IMR-90 (cell line): Measurements from ENCODE around the gene EFCAB8. TPM values are rescaled to one million over a fixed set of nuclear protein-coding genes. Genes with fewer than 3 reads are reported as not detected.

Experiments
- ATAC-seq: fragments of 200-7000 bp; cut with Tn5 transposase; 2 replicates; pipeline ENCODE4 v1.9.1; 2020; ENCODE audit warnings: low read depth, mild to moderate bottlenecking, moderate library complexity
- BruUV-seq: library from RNA; stranded (reverse); fragments of 400-500 nt; replicated peaks from 2 replicates; lab custom pipeline; 2021; lab: Mats Ljungman, UMichigan
- CTCF ChIA-PET: fragments of 300-600 bp; formaldehyde crosslinking; extraction: SDS; loops from one replicate; lab custom pipeline; 2021; ENCODE audit warnings: antibody characterized with exemption; lab: Yijun Ruan, JAX
- POLR2A ChIA-PET: fragments of 300-600 bp; sonication (Branson Sonifier 250); formaldehyde crosslinking; loops from one replicate; lab custom pipeline; 2022; ENCODE audit warnings: antibody characterized with exemption; ENCODE audit not compliant: unreplicated experiment; lab: Charles Lee
- DNase-seq: peaks from one replicate; pipeline ENCODE4 v3.0.0; 2013
- H2AFZ ChIP-seq: replicated peaks from 2 replicates; pipeline ENCODE3; 2013; ENCODE audit warnings: low read length, mild to moderate bottlenecking; ENCODE audit not compliant: poor library complexity
- H2AK5ac ChIP-seq: 2 replicates; pipeline ENCODE4 v1.6.1; 2013; ENCODE audit warnings: low read depth, low read length, inconsistent platforms
- H2AK9ac ChIP-seq: replicated peaks from 2 replicates; pipeline ENCODE3; 2013; ENCODE audit warnings: mild to moderate bottlenecking, low read depth, low read length, moderate library complexity; ENCODE audit not compliant: poor library complexity
- H2BK120ac ChIP-seq: 2 replicates; pipeline ENCODE4 v1.6.1; 2013; ENCODE audit warnings: low read depth, low read length, inconsistent platforms
- H2BK15ac ChIP-seq: 3 replicates; pipeline ENCODE4 v1.6.1; 2013; ENCODE audit warnings: low read depth, low read length, inconsistent platforms
- H2BK20ac ChIP-seq: 2 replicates; pipeline ENCODE4 v1.6.1; 2013; ENCODE audit warnings: low read depth, mild to moderate bottlenecking, inconsistent platforms, low read length, moderate library complexity
- H2BK5ac ChIP-seq: 2 replicates; pipeline ENCODE4 v1.6.1; 2013; ENCODE audit warnings: mild to moderate bottlenecking, low read depth, low read length, inconsistent platforms; ENCODE audit not compliant: poor library complexity, severe bottlenecking
- H3K14ac ChIP-seq: replicated peaks from 2 replicates; pipeline ENCODE4 v1.6.1; 2013; ENCODE audit warnings: low read depth, low read length, inconsistent platforms
- H3K18ac ChIP-seq: 2 replicates; pipeline ENCODE4 v1.6.1; 2013; ENCODE audit warnings: low read depth, low read length, control low read depth
- H3K23ac ChIP-seq: 2 replicates; pipeline ENCODE4 v1.6.1; 2013; ENCODE audit warnings: low read depth, low read length, inconsistent platforms
- H3K27ac ChIP-seq: 2 replicates; pipeline ENCODE4 v1.5.1; 2013; ENCODE audit warnings: mild to moderate bottlenecking, control low read depth, low read length; ENCODE audit not compliant: insufficient read depth
- H3K27me3 ChIP-seq: 2 replicates; pipeline ENCODE4 v1.6.1; 2013; ENCODE audit warnings: low read length; ENCODE audit not compliant: control insufficient read depth, insufficient read depth
- H3K36me3 ChIP-seq: 2 replicates; pipeline ENCODE4 v1.6.1; 2013; ENCODE audit warnings: low read length, mixed read lengths; ENCODE audit not compliant: control insufficient read depth, insufficient read depth
- H3K4ac ChIP-seq: 2 replicates; pipeline ENCODE4 v1.6.1; 2013; ENCODE audit warnings: low read depth, low read length, inconsistent platforms
- H3K4me1 ChIP-seq: 2 replicates; pipeline ENCODE4 v1.6.1; 2013; ENCODE audit warnings: low read length, mixed read lengths; ENCODE audit not compliant: control insufficient read depth, insufficient read depth
- H3K4me2 ChIP-seq: 2 replicates; pipeline ENCODE4 v1.6.1; 2013; ENCODE audit warnings: low read depth, mild to moderate bottlenecking, control low read depth, low read length, moderate library complexity
- H3K4me3 ChIP-seq: 2 replicates; pipeline ENCODE4 v1.5.1; 2013; ENCODE audit warnings: low read depth, mild to moderate bottlenecking, control low read depth, low read length, moderate library complexity; ENCODE audit not compliant: insufficient read depth
- H3K56ac ChIP-seq: 2 replicates; pipeline ENCODE4 v1.6.1; 2013; ENCODE audit warnings: low read length, inconsistent platforms; ENCODE audit not compliant: insufficient read depth; ENCODE audit errors: extremely low read depth
- H3K79me1 ChIP-seq, 2 experiments: 2 replicates each; pipeline ENCODE4 v1.6.1; 2013; ENCODE audit warnings: low read length in 2 of 2, inconsistent platforms in 1 of 2, low read depth in 1 of 2
- H3K9ac ChIP-seq: 2 replicates; pipeline ENCODE4 v1.6.1; 2013; ENCODE audit warnings: low read depth, low read length, control low read depth
- H3K9me1 ChIP-seq: 2 replicates; pipeline ENCODE4 v1.6.1; 2013; ENCODE audit warnings: low read length, inconsistent platforms; ENCODE audit not compliant: insufficient read depth
- H3K9me3 ChIP-seq: 2 replicates; pipeline ENCODE4 v1.6.1; 2013; ENCODE audit warnings: low read length; ENCODE audit not compliant: control insufficient read depth, insufficient read depth
- H4K20me1 ChIP-seq: 2 replicates; pipeline ENCODE4 v1.6.1; 2013; ENCODE audit warnings: low read length, inconsistent platforms; ENCODE audit not compliant: insufficient read depth
- H4K5ac ChIP-seq: 2 replicates; pipeline ENCODE4 v1.6.1; 2013; ENCODE audit warnings: mild to moderate bottlenecking, low read depth, low read length, control low read depth
- H4K8ac ChIP-seq, 2 experiments: 2 replicates each; pipeline ENCODE4 v1.6.1; 2013; ENCODE audit warnings: low read depth in 2 of 2, low read length in 2 of 2, control low read depth in 1 of 2, inconsistent platforms in 1 of 2
- H4K91ac ChIP-seq: 2 replicates; pipeline ENCODE4 v1.6.1; 2013; ENCODE audit warnings: low read depth, low read length, inconsistent platforms; ENCODE audit not compliant: insufficient read depth
- ELK1 ChIP-seq: fragments of 150-350 bp; IDR thresholded peaks from 2 replicates; pipeline ENCODE4 v1.6.1; 2016; ENCODE audit warnings: low read depth, mild to moderate bottlenecking, low read length, moderate library complexity, borderline replicate concordance
- MXI1 ChIP-seq: IDR thresholded peaks from 2 replicates; pipeline ENCODE4 v1.6.1; 2012; ENCODE audit warnings: low read depth, mild to moderate bottlenecking, low read length, moderate library complexity, borderline replicate concordance
- NFE2L2 ChIP-seq: fragments of 150-350 bp; IDR thresholded peaks from 2 replicates; pipeline ENCODE4 v1.6.1; 2016; ENCODE audit warnings: low read depth, mild to moderate bottlenecking, low read length
- RAD21 ChIP-seq: IDR thresholded peaks from 2 replicates; pipeline ENCODE4 v1.6.1; 2012; ENCODE audit warnings: low read length, improper control_type of control experiment
- SMC3 ChIP-seq: fragments of 150-350 bp; IDR thresholded peaks from 2 replicates; pipeline ENCODE4 v1.6.1; 2016; ENCODE audit warnings: low read depth, mild to moderate bottlenecking, antibody characterized with exemption, low read length, moderate library complexity
- WGBS, 2 experiments: methylation state at CpG; one replicate each; pipeline versions ENCODE4 v1.1.5 to v1.1.7; 2013; ENCODE audit warnings: missing lambda C conversion rate in 2 of 2; ENCODE audit not compliant: insufficient read length in 1 of 2; ENCODE audit errors: extremely low coverage in 2 of 2; 5-methylcytosine and 5-hydroxymethylcytosine counted together
- dilution Hi-C: fragments of 300-500 bp; cut with HindIII; formaldehyde crosslinking; loops from one replicate; pipeline ENCODE4 v1.14.3; 2018; ENCODE audit warnings: low sequenced_read_pairs; ENCODE audit not compliant: unreplicated experiment
- in situ Hi-C: fragments of 300-500 bp; cut with MboI; formaldehyde crosslinking; loops from 3 replicates; pipeline ENCODE4 v1.14.3; 2019; ENCODE audit warnings: low sequenced_read_pairs, inconsistent platforms, mixed read lengths
- intact Hi-C: fragments of 100-400 bp; cut with micrococcal nuclease; formaldehyde crosslinking; loops from 2 replicates; pipeline ENCODE4 v1.10.0; 2022
- polyA plus RNA-seq, 3 experiments: library from polyadenylated mRNA; depleted of rRNA; stranded (reverse); fragments of >200 nt; gene quantifications; 2 replicates each; pipeline ENCODE4 v1.2.3, GENCODE V29; 2012; ENCODE audit warnings: low replicate concordance in 1 of 3
- total RNA-seq: library from RNA; depleted of rRNA; stranded (reverse); fragments of >200 nt; gene quantifications from 2 replicates; pipeline ENCODE4 v1.2.3, GENCODE V29; 2012

The EFCAB8 gene
- total and polyA plus RNA-seq, 2 of the 4 experiments (the other 2 are of a cell fraction): not detected

- no peaks in the 10 kb centered on the region for H4K20me1 ChIP-seq
- no peak overlapping the region for H3K4ac ChIP-seq
- no peak overlapping the region for H4K91ac ChIP-seq
- no peak overlapping the region for H2AK9ac ChIP-seq
- no peak overlapping the region for H3K23ac ChIP-seq
- dilution Hi-C loops (no loop called here), in situ Hi-C loops (no loop called here), intact Hi-C loops (no loop called here)
- H2BK20ac ChIP-seq: no peak overlapping the region
- H2BK120ac ChIP-seq: no peak overlapping the region
- no peak overlapping the region for H2AK5ac ChIP-seq
- DNase-seq (no peak), ATAC-seq (no peak)
- no peak overlapping the region for H4K8ac ChIP-seq
- H3K9ac ChIP-seq: no peak overlapping the region
- H3K27me3 ChIP-seq: peaks cover 3% of the 10 kb centered on the region; the same call in 1 of the 2 replicates
- no peak overlapping the region for H2BK15ac ChIP-seq
- H3K14ac ChIP-seq: no peak overlapping the region
- ChIA-PET POLR2A (no interaction called here), CTCF (no interaction called here)
- H3K9me1 ChIP-seq: no peaks in the 10 kb centered on the region; the same call in 1 of the 2 replicates
- H3K36me3 ChIP-seq: no peaks in the 10 kb centered on the region
- no peak overlapping the region for H2AFZ ChIP-seq
- no peaks in the 10 kb centered on the region for H3K9me3 ChIP-seq
- no peak overlapping the region for H3K4me3 ChIP-seq
- no peak overlapping the region for H2BK5ac ChIP-seq
- 82% methylated on average over 7 of the region's 18 CpGs; no CpG with 5 or more reads in 1 of the 2 experiments for WGBS, 2 experiments
- no peak overlapping the region for H4K5ac ChIP-seq
- no TSS peak for BruUV-seq
- no peak overlapping the region for H3K27ac ChIP-seq
- TF ChIP-seq NFE2L2 (no peak), MXI1 (no peak), RAD21 (no peak), ELK1 (no peak), SMC3 (no peak)
- H3K18ac ChIP-seq: no peak overlapping the region
- no peaks in the 10 kb centered on the region for H3K79me1 ChIP-seq
- no peak overlapping the region for H3K56ac ChIP-seq
- no peaks in the 10 kb centered on the region for H3K4me1 ChIP-seq
- H3K4me2 ChIP-seq: no peak overlapping the region
These were observed 38.0 kb downstream of the EFCAB8 start for GRCh38 chr20:32896521-32897280.
